Adipose tissue (tissue), 3 donors: ENCODE data around the gene DDX25. TPM values are rescaled to one million over a fixed set of nuclear protein-coding genes. Genes with fewer than 3 reads are reported as not detected.
"Not testable (repeated sequence)": the region's sequence is repeated elsewhere in the genome, so short reads cannot be mapped to it uniquely, and the experiment has no call there.

Experiments
- H3K27ac ChIP-seq: one replicate; pipeline ENCODE4 v1.5.1; 2013; ENCODE audit warnings: low read depth, low read length
- WGBS, 3 donors: extraction: QIAGEN DNeasy Blood & Tissue Kit; methylation state at CpG; one replicate each; pipeline ENCODE4 v1.1.7; 2013; 5-methylcytosine and 5-hydroxymethylcytosine counted together
- polyA plus RNA-seq, 3 donors: library from polyadenylated mRNA; stranded (reverse); fragments of 200-250 nt; gene quantifications; one replicate each; pipeline ENCODE4 v1.2.3, GENCODE V29; 2013
- donor health status: healthy with polysubstance abuse.
- donor health status: Bipolar disorder and iron deficiency.
- donor health status: healthy.

DDX25 gene
- polyA plus RNA-seq = under 1 TPM; 0.06 to 0.34 (median 0.26) TPM

DNA sequence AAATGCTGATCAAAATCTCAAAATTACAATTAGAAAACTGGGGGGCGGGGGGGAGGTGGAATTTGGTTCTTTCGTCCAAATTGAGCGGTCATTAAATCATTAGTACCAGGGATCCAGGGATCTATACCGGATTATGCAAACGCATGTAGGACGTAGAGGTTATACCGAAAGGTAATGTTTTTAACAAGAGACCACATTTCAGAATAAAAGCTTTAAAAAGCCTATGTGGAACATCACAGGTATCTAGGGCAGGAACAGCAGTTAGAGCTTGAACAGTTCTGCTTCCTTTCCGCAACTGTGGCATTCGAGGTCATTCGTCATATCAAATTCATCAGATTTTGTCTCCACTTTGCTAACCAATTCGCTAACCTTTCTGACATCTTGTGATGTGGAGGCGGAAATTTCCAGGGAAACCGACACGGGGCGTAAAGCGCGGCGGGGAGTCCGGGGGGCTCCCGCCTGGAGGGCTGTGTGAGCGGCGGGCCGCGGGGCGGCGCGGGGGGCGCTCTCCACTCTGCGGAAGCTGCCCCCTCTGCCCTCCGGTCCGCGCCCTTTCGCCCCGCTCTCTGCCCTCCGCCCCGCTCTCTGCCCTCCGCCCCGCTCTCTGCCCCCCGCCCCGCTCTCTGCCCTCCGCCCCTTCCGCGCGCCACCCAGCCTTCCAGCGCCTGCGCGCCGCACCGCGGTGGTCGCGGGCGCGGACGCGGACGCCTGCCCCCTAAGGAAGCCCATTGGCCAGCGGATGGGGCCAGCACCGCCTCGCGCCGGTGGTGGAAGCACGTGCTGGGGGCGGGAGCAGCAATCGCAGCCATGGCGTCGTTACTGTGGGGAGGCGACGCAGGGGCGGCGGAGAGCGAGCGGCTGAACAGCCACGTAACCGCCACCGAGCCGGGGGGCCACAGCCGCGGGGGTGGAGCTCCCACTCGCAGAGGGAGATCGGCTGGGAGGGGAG is at the start of gene DDX25:
Gene DDX25 (plus strand): TSS at position 798 of the 949 bp plus-strand sequence. CDS start 10 bp downstream, at position 808.
- 1 to 4% (median 3%) methylated on average over 57 to 81 of the region's 81 CpGs for WGBS, 3 donors

DNA sequence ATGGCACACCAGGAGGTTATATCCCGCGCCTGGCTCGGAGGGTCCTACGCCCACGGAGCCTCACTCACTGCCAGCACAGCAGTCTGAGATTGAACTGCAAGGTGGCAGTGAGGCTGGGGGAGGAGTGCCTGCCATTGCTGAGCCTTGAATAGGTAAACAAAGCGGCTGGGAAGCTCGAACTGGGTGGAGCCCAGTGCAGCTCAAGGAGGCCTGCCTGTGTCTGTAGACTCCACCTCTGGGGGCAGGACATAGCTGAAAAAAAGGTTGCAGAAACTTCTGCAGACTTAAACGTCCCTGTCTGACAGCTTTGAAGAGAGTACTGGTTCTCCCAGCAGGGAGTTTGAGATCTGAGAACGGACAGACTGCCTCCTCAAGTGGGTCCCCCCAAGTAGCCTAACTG is 46.6 kb upstream of the DDX25 start:
- WGBS, 3 donors = 80 to 86% (median 84%) methylated on average over 9 of the region's 9 CpGs
- H3K27ac ChIP-seq = not testable (repeated sequence)

More for the DNA sequence above, at the start of gene DDX25:
- no peak within 1 kb of the TSS for H3K27ac ChIP-seq

DNA sequence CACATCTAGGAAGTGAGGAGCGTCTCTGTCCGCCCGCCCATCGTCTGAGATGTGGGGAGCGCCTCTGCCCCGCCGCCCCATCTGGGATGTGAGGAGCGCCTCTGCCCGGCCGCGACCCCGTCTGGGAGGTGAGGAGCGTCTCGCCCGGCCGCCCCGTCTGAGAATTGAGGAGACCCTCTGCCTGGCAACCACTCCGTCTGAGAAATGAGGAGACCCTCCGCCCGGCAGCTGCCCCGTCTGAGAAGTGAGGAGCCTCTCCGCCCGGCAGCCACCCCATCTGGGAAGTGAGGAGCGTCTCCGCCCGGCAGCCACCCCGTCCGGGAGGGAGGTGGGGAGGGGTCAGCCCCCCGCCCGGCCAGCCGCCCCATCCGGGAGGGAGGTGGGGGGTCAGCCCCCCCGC is 41.5 kb upstream of the DDX25 start:
- H3K27ac ChIP-seq = not testable (repeated sequence)
- 95 to 98% (median 98%) methylated on average over 14 to 22 of the region's 33 CpGs for WGBS, 3 donors

- H3K27ac ChIP-seq = not testable (repeated sequence)
- 82 to 94% (median 94%) methylated on average over 4 of the region's 4 CpGs for WGBS, 3 donors
These were observed 39.0 kb upstream of the DDX25 start for GRCh38 chr11:125865354-125865753.

DNA sequence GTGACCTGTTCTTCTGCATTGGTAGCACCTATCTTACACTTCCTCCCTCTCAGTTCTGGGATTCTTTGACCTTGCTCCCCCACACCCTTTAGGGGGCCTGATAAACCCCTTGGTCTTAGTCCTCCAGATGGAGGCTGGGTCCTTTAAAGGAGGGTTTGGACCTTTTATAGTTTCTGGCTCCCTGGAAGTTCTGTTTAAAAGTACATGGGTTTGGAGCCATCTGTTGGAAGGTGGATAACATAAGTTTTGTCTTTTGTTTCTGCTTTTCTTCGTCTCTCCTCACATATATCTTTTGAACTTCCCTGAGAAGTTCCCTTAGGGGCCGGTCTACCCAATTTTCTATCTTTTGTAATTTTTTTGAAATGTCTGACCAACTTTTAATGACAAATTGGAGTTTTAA is 34.8 kb upstream of the DDX25 start:
- WGBS, 3 donors = 59 to 69% (median 68%) methylated on average over 2 of the region's 2 CpGs
- no peak overlapping the region for H3K27ac ChIP-seq

DNA sequence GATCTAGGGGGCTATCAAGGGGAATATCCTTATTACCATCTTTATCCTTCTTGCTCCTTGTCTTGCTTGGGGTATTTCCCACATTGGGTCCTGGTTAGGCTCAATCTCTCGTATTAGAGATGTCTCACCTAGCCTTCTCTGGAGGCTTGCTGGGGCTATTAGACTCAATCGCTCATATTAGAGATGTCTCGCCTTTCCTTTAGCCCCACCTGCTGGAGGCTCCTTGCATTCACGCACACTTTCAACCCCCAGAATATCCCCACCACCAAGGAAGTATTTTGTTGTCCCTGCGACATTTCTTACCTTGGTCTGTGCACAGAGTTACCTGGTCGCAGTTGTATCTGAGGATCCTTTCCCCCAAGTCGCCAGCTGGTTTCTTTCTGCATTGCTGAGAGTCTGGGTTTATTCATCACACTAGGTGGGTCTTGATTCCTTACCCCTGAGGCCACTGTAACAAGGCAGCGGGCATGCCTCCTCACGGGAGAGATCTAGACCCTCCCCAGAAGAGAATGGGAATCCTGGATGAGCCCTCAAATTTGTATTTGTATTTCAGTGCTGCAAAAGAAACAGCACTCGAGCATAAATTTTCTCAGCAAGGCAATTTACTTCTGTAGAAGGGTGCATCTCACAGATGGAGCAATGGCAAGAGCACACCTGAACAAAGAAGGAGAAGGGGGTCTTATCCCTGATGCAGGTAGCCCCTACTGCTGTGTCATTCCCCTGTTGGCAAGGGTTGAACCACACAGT is 32.7 kb upstream of the DDX25 start:
- no peak overlapping the region for H3K27ac ChIP-seq
- WGBS, 3 donors = 73 to 83% (median 83%) methylated on average over 10 of the region's 10 CpGs

- no peak overlapping the region for H3K27ac ChIP-seq
These were observed 32.2 kb upstream of the DDX25 start for GRCh38 chr11:125872138-125872491.

GRCh38 chr11:125873881-125874555 is 30.3 kb upstream of the DDX25 start:
- no peak overlapping the region for H3K27ac ChIP-seq
- WGBS, 3 donors = 67 to 80% (median 74%) methylated on average over 19 to 20 of the region's 20 CpGs

- WGBS, 3 donors = 11 to 12% (median 12%) methylated on average over 8 of the region's 8 CpGs
- H3K27ac ChIP-seq = no peak overlapping the region
These were observed 29.7 kb upstream of the DDX25 start for GRCh38 chr11:125874556-125875124.

- 59 to 94% (median 89%) methylated on average over 1 of the region's 1 CpG for WGBS, 3 donors
- no peak overlapping the region for H3K27ac ChIP-seq
These were observed 23.0 kb upstream of the DDX25 start for GRCh38 chr11:125881291-125881690.

- 75 to 90% (median 88%) methylated on average over 8 of the region's 8 CpGs for WGBS, 3 donors
- H3K27ac ChIP-seq = no peak overlapping the region
These were observed 20.9 kb upstream of the DDX25 start for GRCh38 chr11:125883375-125883774.

DNA sequence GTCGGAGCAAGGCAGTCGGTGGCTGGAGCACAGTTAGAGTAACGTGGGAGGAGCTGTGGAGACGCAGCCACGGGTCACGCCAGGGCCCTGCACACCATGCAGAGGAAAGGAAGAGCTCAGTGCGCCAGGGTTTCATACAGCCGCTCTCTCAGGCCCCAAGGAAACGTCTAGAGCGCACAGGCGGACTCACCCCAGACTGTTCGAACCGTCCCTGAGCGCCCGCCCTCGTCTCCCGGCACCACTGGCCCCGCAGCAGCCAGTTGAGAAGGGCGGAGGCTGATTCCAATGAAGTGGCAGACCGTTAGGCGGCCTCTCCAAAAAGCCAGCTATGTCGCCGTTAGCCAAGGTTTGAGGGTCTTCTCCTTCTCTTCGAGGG is 17.3 kb upstream of the DDX25 start:
- WGBS, 3 donors = 3 to 21% (median 11%) methylated on average over 23 to 24 of the region's 24 CpGs
- H3K27ac ChIP-seq = no peak overlapping the region

GRCh38 chr11:125887373-125888324 is 16.7 kb upstream of the DDX25 start, which contains the start of gene HYLS1:
HYLS1 (plus strand) TSS chr11:125887668; CDS start chr11:125899369, 11,701 bp downstream.
- WGBS, 3 donors = 0 to 1% (median 0%) methylated on average over 90 to 91 of the region's 91 CpGs
- no peak within 1 kb of the TSS for H3K27ac ChIP-seq

DNA sequence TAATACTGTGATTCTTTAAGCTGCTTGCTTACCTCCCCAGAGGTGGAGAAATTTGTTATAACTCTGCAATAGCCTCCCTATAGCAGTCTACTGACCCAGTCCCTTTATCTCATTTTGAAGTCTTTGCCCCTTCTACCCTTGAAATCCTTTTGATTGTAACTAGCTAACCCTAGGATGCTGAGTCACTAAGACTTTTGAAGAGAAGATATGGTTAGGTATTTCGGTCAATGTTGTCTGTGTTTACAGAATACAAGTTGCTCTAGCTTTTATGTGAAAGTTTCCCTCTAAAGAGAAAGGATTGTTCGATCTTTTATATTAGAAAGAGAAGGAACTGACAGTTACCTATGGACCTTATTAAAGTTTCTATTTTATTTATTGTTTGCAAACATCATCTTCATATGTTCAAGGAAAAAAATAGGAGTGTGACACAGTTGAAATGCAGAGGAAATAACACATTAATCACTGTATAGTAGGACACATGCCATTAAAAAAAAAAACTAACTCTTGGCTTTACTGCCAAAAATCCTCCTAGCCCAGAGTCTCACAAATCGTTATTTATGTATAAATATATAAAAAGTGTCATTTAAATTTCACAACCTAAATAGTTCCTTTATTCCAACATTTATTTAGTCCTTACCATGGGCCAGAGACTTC is 13.7 kb upstream of the DDX25 start:
- WGBS, 3 donors = 64 to 79% (median 73%) methylated on average over 3 of the region's 3 CpGs
- H3K27ac ChIP-seq = no peak overlapping the region

DNA sequence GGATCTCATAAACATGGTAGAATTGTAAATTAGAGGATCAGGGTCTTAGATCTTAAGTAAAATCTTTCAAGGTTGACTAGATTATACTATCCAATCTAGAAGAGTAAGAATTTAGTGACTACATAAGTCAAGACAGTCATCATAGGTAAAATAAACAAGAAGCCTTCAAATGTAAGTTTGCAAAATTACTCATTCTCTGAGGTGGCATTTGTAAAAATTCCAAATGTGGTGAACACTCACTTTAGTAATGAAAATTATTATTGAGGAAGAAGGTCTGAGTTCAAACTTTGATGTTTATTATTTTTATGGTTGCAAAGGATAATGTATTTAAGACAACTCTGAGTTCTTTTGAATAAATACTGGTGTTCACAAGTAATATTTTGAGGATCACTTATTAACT is 12.2 kb upstream of the DDX25 start:
- no peak overlapping the region for H3K27ac ChIP-seq

DNA sequence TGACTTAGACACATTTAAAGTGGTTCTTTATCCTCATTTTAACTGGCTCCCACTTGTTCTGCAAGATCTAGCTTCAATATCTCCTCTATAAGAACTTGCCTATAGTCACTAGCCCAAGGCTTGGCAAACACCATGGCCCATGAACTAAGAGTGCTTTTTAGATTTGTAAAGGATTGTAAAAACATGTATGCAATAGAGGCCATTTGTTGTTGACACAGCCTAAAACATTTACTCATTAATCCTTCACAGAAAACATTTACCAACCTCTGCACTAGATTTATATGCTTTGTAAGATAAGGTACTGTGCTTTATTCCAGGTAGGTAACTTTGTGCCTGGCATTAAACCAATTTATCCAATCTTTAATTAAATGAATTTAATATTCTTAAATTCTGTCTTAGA is 11.3 kb upstream of the DDX25 start:
- no peak overlapping the region for H3K27ac ChIP-seq

- no peak overlapping the region for H3K27ac ChIP-seq
- 72 to 84% (median 82%) methylated on average over 6 of the region's 6 CpGs for WGBS, 3 donors
These were observed 2.4 kb upstream of the DDX25 start for GRCh38 chr11:125901872-125902271.
